K562 (cell line): ENCODE measurements around the gene NASP. TPM values are rescaled to one million over a fixed set of nuclear protein-coding genes. Genes with fewer than 3 reads are reported as not detected.

Source experiments
- BRD4 ChIP-seq: fragments of 200-600 bp; sonication (generic); IDR thresholded peaks from 2 replicates; pipeline ENCODE4 v1.6.1; 2017; ENCODE audit warnings: inconsistent platforms
- FOSL1 ChIP-seq: fragments of 200-800 bp; sonication (Bioruptor generic); conservative IDR thresholded peaks from 2 replicates; pipeline ENCODE4 v1.6.1; 2016; ENCODE audit warnings: missing genetic modification characterization, missing compliant biosample characterization
- FOXK2 ChIP-seq, 2 experiments: fragments of 450-650 bp; IDR thresholded peaks in 1 of 2; conservative IDR thresholded peaks in 1 of 2; 2 replicates each; pipeline ENCODE4 v1.6.1; 2016; ENCODE audit warnings: low read depth in 2 of 2, mild to moderate bottlenecking in 1 of 2
- HCFC1 ChIP-seq: IDR thresholded peaks from 2 replicates; pipeline ENCODE4 v1.6.1; 2012; ENCODE audit warnings: low read depth, low read length, improper control_type of control experiment
- HLTF ChIP-seq: fragments of 450-650 bp; IDR thresholded peaks from 2 replicates; pipeline ENCODE4 v1.6.1; 2016
- NCOA1 ChIP-seq: fragments of 450-650 bp; IDR thresholded peaks from 2 replicates; pipeline ENCODE4 v1.6.1; 2016; ENCODE audit warnings: low read depth
- PHB ChIP-seq: fragments of 250-450 bp; sonication (Bioruptor Pico); IDR thresholded peaks from 2 replicates; pipeline ENCODE4 v1.5.0; 2021
- RB1 ChIP-seq: fragments of 450-650 bp; IDR thresholded peaks from 2 replicates; pipeline ENCODE4 v1.6.1; 2017; ENCODE audit warnings: low read depth, mild to moderate bottlenecking
- SOX6 ChIP-seq: fragments of 450-650 bp; IDR thresholded peaks from 2 replicates; pipeline ENCODE4 v1.6.1; 2014; ENCODE audit warnings: mild to moderate bottlenecking
- polyA plus RNA-seq, 8 experiments: library from polyadenylated mRNA; depleted of rRNA in 4 of 8; stranded (reverse) in 5 of 8; unstranded in 3 of 8; fragments of >200 nt; fragmentation: Nextera tagmentation in 2 of 8; fragmentation: Illumina TruSeq in 1 of 8; extraction: Ambion mirVana in 2 of 8; extraction: Trizol in 1 of 8; gene quantifications; 2 replicates each; pipeline versions ENCODE4 v1.2.1 to v1.2.3, GENCODE V29; 2011 to 2014; ENCODE audit warnings: inconsistent platforms in 1 of 8, missing spikeins in 1 of 8
- total RNA-seq, 7 experiments: library from RNA; depleted of rRNA in 6 of 7; stranded (reverse); fragments of >200 nt in 6 of 7; fragmentation: Illumina TruSeq in 2 of 7; extraction: Trizol in 2 of 7; gene quantifications; 2 replicates each; pipeline versions ENCODE4 v1.2.1 to v1.2.3, GENCODE V29; 2011 to 2021; ENCODE audit warnings: low replicate concordance in 1 of 7
- TF ChIP-seq, protein P1 (sequence below): fragments of 200-800 bp; sonication (Bioruptor generic); IDR thresholded peaks from 2 replicates; pipeline ENCODE4 v1.6.1; 2017; ENCODE audit warnings: missing genetic modification characterization, missing compliant biosample characterization
- TF ChIP-seq, protein P2 (sequence below): fragments of 250-450 bp; sonication (Bioruptor Pico); IDR thresholded peaks from 2 replicates; pipeline ENCODE4 v1.9.0; 2021; ENCODE audit warnings: mild to moderate bottlenecking, inconsistent platforms
- TF ChIP-seq, protein P3 (sequence below): fragments of 450-650 bp; conservative IDR thresholded peaks from 2 replicates; pipeline ENCODE4 v1.6.1; 2016; ENCODE audit warnings: missing genetic modification characterization, low read depth, mild to moderate bottlenecking, missing compliant biosample characterization, moderate library complexity
- TF ChIP-seq, protein P4 (sequence below): fragments of 450-650 bp; formaldehyde crosslinking; IDR thresholded peaks from 2 replicates; pipeline ENCODE4 v1.4.0; 2022; ENCODE audit warnings: missing genetic modification characterization
- TF ChIP-seq, protein P5 (sequence below), 2 experiments: fragments of 450-650 bp; IDR thresholded peaks; 2 replicates each; pipeline ENCODE4 v1.6.1; 2018; ENCODE audit warnings: mild to moderate bottlenecking in 2 of 2, low read depth in 1 of 2; ENCODE audit not compliant: partially characterized antibody in 2 of 2
- TF ChIP-seq, protein P6 (sequence below): sonication (generic); formaldehyde crosslinking; IDR thresholded peaks from 2 replicates; pipeline ENCODE4 v1.9.0; 2022; ENCODE audit warnings: mild to moderate bottlenecking, missing genetic modification reagents

Gene NASP
- total and polyA plus RNA-seq, 9 of the 15 experiments (the other 6 are each of a cell fraction or from before 2014, with no cell fraction given): 199 to 578 (median 419) TPM

DNA sequence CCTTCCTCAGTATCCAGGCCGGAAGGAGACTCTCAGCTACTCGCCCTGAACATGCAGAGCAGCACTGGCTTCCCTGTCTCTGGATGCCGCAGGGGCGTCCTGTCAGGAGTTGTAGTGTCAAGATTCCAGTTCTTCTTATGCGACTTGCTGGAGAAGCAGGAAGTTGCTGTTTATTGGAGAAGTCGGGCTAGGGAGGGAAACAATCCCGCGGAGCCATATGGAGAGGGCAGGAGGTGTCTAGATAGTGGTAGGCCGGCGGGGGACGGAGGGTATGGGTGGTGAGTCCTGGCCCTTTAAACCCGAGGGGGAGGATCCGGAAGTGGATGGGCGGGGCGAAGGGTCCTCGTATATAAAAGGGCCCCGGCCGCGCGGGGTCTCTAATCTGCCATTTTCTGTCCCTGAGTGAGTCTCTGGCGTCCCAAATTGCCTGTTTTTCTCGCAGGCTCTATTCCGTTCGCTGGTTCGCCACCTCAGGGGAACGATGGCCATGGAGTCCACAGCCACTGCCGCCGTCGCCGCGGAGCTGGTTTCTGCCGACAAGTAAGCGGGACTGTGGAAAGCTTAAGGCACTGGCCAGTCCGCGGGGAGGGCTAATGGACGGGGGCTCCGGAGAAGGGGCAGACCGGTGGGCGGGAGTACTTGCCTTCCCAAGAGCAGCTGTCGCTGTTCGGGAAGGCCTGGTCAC is at the start of gene NASP (continued):
- TF ChIP-seq, protein P1, sequence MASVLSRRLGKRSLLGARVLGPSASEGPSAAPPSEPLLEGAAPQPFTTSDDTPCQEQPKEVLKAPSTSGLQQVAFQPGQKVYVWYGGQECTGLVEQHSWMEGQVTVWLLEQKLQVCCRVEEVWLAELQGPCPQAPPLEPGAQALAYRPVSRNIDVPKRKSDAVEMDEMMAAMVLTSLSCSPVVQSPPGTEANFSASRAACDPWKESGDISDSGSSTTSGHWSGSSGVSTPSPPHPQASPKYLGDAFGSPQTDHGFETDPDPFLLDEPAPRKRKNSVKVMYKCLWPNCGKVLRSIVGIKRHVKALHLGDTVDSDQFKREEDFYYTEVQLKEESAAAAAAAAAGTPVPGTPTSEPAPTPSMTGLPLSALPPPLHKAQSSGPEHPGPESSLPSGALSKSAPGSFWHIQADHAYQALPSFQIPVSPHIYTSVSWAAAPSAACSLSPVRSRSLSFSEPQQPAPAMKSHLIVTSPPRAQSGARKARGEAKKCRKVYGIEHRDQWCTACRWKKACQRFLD (CRISPR knock-in tag): no peak; the same call in 1 of the 2 replicates
- TF ChIP-seq, protein P2, sequence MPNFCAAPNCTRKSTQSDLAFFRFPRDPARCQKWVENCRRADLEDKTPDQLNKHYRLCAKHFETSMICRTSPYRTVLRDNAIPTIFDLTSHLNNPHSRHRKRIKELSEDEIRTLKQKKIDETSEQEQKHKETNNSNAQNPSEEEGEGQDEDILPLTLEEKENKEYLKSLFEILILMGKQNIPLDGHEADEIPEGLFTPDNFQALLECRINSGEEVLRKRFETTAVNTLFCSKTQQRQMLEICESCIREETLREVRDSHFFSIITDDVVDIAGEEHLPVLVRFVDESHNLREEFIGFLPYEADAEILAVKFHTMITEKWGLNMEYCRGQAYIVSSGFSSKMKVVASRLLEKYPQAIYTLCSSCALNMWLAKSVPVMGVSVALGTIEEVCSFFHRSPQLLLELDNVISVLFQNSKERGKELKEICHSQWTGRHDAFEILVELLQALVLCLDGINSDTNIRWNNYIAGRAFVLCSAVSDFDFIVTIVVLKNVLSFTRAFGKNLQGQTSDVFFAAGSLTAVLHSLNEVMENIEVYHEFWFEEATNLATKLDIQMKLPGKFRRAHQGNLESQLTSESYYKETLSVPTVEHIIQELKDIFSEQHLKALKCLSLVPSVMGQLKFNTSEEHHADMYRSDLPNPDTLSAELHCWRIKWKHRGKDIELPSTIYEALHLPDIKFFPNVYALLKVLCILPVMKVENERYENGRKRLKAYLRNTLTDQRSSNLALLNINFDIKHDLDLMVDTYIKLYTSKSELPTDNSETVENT: peak; percentile 4; the same call in 1 of the 2 replicates
- peak; percentile 3 to 40; a peak in 1 of 4 replicates for TF ChIP-seq FOXK2 (conservative IDR thresholded peaks at IDR 0.05 in 1 of 2, IDR thresholded peaks at IDR 0.05 in 1 of 2; ENCODE audit: low read depth in 2 of 2)
- TF ChIP-seq RB1: peak; percentile 6; the same call in 1 of the 2 replicates
- TF ChIP-seq, protein P3, sequence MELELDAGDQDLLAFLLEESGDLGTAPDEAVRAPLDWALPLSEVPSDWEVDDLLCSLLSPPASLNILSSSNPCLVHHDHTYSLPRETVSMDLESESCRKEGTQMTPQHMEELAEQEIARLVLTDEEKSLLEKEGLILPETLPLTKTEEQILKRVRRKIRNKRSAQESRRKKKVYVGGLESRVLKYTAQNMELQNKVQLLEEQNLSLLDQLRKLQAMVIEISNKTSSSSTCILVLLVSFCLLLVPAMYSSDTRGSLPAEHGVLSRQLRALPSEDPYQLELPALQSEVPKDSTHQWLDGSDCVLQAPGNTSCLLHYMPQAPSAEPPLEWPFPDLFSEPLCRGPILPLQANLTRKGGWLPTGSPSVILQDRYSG: no peak
- TF ChIP-seq, protein P4, sequence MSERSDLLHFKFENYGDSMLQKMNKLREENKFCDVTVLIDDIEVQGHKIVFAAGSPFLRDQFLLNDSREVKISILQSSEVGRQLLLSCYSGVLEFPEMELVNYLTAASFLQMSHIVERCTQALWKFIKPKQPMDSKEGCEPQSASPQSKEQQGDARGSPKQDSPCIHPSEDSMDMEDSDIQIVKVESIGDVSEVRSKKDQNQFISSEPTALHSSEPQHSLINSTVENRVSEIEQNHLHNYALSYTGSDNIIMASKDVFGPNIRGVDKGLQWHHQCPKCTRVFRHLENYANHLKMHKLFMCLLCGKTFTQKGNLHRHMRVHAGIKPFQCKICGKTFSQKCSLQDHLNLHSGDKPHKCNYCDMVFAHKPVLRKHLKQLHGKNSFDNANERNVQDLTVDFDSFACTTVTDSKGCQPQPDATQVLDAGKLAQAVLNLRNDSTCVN (CRISPR knock-in tag): no peak
- peak; percentile 54 for TF ChIP-seq HCFC1
- 0 out of 2 replicates have a peak, but pooled peaks have one; percentile 75 for TF ChIP-seq PHB (CRISPR knock-in tag)
- TF ChIP-seq SOX6: peak; percentile 39; the same call in 1 of the 2 replicates
- peak; percentile 97 for TF ChIP-seq BRD4
- 0 out of 2 replicates have a peak, but pooled peaks have one; percentile 10 for TF ChIP-seq FOSL1
- peak; percentile 71 for TF ChIP-seq NCOA1
- TF ChIP-seq, protein P5, sequence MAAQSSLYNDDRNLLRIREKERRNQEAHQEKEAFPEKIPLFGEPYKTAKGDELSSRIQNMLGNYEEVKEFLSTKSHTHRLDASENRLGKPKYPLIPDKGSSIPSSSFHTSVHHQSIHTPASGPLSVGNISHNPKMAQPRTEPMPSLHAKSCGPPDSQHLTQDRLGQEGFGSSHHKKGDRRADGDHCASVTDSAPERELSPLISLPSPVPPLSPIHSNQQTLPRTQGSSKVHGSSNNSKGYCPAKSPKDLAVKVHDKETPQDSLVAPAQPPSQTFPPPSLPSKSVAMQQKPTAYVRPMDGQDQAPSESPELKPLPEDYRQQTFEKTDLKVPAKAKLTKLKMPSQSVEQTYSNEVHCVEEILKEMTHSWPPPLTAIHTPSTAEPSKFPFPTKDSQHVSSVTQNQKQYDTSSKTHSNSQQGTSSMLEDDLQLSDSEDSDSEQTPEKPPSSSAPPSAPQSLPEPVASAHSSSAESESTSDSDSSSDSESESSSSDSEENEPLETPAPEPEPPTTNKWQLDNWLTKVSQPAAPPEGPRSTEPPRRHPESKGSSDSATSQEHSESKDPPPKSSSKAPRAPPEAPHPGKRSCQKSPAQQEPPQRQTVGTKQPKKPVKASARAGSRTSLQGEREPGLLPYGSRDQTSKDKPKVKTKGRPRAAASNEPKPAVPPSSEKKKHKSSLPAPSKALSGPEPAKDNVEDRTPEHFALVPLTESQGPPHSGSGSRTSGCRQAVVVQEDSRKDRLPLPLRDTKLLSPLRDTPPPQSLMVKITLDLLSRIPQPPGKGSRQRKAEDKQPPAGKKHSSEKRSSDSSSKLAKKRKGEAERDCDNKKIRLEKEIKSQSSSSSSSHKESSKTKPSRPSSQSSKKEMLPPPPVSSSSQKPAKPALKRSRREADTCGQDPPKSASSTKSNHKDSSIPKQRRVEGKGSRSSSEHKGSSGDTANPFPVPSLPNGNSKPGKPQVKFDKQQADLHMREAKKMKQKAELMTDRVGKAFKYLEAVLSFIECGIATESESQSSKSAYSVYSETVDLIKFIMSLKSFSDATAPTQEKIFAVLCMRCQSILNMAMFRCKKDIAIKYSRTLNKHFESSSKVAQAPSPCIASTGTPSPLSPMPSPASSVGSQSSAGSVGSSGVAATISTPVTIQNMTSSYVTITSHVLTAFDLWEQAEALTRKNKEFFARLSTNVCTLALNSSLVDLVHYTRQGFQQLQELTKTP (IDR thresholded peaks at IDR 0.05; ENCODE audit: low read depth in 1 of 2, partially characterized antibody in 2 of 2): peak; percentile 52 to 68
- TF ChIP-seq HLTF: peak; percentile 35
- TF ChIP-seq, protein P6, sequence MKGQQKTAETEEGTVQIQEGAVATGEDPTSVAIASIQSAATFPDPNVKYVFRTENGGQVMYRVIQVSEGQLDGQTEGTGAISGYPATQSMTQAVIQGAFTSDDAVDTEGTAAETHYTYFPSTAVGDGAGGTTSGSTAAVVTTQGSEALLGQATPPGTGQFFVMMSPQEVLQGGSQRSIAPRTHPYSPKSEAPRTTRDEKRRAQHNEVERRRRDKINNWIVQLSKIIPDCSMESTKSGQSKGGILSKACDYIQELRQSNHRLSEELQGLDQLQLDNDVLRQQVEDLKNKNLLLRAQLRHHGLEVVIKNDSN: no peak
